ENCODE results near the gene ZBTB45. TPM values are rescaled to one million over a fixed set of nuclear protein-coding genes. Genes with fewer than 3 reads are reported as not detected.

Gene ZBTB45
- total RNA-seq, 1 donor from 2014 or later = 13.8 TPM

DNA sequence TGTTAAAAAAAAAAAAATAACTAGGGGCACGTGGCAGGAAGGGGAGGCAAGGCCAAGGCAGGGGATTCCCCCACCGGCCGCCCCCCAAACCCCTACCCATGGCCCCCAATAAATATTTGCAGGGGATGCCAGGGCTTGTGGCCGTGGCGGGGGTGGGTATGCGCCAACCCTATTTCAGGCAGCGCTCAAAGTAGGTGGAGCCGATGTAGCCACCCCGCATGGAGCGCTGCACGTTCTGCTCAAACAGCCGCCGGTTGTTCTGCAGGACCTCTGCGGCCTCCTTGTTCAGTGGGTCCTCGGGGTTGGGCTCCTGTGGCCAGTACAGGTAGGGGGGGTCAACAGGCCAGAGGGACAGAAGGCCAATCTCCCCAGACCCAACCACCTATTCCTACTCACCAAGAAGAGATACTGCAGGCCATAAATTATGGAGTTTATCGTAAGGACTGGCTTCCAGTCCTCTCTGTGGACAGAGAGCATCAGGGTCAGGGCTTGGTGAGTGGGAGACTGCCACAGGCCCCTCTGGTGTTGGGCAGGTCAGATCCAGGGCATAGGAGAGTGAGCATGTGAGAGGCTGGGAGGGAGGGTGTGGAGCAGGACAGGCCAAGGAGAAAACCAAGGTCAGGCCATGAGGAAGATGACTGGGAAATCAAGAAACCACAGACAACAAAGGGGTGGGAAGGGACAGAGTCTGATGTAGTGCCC lies 36.5 kb upstream of the ZBTB45 start:
- DNase-seq (ENCODE audit: low spot score) = no peak
- intact Hi-C loops (cut with DNase I) = loop anchor here (2.0 kb wide), 1 partner anchor 37 kb away; the partner anchor contains the start of gene ZBTB45

DNA sequence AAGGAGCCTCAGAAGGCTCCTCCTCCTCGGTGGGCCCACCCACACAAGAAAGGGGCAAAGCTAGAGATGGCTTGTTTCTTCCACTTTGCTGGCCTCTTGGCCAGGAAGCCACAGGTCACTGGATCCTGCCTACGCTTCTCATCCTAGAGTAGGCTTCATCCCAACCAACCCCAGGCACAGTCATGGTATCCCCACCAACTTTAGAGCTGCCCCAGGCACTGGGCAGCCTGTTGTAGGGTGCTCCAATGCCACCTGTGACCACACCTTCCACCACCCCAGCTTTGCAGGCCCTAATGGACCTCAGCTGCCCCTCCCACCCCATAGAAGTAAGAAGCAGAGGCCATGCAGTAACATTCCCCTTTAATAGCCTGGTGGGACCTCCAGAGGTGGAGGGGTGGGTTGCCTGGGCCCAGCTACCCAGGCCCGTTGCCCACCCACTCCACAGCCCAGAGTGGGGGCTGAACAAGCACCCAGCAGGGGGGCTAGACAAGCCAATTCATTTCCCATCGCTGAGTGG lies 35.8 kb upstream of the ZBTB45 start:
- intact Hi-C loops (cut with DNase I) = loop anchor here (2.0 kb wide), 1 partner anchor 37 kb away; the partner anchor contains the start of gene ZBTB45
- no peak for DNase-seq (ENCODE audit: low spot score)

DNA sequence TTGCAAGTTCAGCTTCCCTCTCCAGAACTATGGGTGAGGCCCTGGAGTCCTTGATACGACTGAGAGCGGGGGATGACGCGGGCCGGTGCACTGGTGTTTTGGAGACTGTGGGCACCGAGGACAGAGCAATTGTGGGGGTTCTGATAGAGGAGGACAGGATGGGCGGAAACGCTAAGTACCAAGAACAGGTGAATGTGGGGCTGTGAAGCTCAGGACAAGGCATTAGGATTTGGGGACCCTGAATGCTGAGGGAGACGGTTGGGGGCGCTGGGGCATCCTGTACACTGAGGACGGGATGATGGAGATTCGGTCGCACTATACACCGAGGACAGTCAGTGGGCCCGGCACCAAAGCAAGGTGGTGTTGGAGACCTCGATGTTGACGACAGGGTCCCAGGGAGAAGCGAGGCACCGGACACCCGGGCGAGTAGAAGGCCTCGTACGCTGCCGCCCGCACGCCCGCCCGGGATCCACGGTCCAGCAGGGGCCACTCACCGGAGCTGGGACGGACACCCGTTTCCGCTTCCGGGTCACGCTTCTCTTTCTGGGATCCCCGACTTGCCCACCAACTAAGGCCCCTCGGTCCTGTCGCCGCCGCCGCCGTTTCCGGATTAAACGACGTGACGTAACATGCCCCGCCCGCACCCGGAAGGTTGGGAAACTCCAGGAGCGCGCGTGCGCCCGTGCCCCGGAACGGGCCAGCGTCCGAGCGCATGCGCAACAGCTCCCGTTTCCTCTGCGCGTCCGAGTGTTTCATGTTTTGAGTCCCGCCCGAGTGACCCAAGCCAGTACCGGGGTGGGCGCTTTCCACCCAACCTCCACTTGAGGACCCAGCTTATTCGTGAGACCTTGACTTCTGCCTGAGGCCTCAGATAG lies 35.1 kb upstream of the ZBTB45 start, which contains the start of gene CHMP2A:
TSS of gene CHMP2A (minus strand) at position 612 of the 875 bp plus-strand sequence. CDS start 893 bp downstream, outside the sequence.
- intact Hi-C loops (cut with DNase I) = loop anchor here (2.0 kb wide), 1 partner anchor 36 kb away; the partner anchor contains the start of gene ZBTB45
- DNase-seq (ENCODE audit: low spot score) = peak; percentile 99

DNA sequence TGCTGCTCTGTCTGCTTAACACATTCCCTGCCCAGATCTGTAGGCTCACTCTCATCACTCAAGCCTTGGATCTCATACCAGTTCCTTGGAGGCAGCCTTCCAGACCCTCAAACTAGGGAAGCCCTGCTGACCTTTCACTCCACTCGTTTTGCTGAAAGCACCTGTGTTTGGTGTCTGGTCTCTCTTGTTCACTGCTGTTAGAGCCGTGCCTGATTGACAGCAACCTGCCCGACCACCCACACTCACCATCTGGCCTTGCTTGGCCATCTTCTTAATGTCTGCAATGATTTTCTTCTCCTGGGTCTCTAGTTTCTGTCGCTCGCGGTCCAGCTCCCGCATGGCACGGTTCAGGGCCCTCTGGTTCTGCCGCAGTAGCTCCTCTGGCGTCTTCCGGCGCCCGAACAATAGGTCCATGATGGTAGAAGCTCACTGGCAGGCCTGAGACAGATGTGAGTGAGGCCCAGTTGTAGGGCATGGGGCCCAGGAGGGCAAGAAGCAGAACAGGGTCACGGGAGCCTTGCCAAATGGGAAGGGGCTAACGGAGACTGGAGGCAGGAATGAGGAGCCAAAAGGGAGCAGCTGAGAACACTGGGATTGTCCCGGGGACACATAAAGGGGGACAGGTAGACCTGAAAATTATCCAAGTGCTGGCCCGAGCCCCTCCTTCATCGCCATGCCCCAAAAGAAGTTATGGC lies 34.3 kb upstream of the ZBTB45 start:
- intact Hi-C loops (cut with DNase I) = loop anchor here (2.0 kb wide), 1 partner anchor 35 kb away; the partner anchor contains the start of gene ZBTB45
- no peak for DNase-seq (ENCODE audit: low spot score)

DNA sequence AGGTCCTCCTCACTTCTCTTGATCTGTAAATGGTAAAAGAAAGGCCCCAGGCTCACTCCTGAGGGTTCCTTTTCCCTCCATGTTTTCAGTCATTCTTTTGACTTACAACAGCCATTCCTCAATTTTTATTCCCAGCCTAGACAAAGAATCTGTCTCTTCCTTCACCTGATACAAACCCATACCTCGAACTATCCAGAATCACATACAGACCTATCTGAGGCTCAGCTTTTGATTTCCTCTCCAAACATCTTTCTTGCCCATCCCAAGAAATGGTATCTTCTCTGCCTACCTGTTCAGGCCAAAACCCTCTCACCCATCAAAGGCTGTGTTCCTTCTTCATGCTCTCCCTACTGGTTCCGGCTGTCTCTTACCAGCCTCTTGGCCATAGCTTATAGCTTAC lies 33.0 kb upstream of the ZBTB45 start:
- no peak for DNase-seq (ENCODE audit: low spot score)
- intact Hi-C loops (cut with DNase I) = no loop called here

DNA sequence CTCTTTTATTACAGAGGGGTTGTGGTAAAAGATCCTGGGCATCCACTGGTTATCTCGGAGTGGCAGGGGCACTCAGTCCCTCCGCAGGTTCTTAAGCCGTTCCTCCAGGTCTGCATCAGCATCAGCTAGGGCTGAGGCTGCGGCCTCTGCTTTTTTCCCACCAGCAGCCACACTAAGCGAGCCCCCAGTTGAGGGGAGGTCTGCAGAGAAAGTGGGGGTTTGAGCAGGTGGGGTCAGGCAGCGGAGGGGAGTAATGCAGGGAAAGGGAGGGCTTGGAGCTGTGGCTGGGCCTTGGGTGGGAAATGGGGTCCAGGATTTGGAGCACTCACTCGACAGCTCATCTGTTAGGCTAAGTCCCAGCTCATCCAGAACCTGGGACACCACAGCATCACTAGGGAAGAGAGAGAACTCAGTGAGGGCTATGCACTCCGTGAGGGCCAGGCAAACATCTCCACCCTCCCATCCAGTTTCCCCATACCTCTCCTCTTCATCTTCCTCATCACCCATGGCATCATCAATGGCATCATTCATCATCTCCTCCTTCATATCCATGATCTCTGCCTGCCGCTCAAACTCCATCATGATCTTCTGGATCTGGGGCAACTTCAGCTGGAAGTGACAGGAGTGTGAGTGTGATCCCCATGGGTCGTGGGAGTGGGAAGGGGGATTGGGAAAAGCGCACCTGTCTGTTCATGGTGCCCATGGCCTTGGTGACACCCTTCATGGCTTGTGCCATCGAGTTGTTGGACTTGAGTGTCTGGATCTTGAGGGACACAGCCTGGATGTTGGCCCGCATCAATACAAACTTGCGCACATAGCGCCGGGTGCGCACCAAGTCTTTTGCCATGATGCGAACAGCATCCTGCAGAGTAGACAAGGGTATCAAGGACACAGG lies 32.2 kb upstream of the ZBTB45 start:
- no peak for DNase-seq (ENCODE audit: low spot score)
- intact Hi-C loops (cut with DNase I) = no loop called here

- intact Hi-C loops (cut with DNase I) = no loop called here
- no peak for DNase-seq (ENCODE audit: low spot score)
These were observed 31.5 kb upstream of the ZBTB45 start for GRCh38 chr19:58551123-58551497.

DNA sequence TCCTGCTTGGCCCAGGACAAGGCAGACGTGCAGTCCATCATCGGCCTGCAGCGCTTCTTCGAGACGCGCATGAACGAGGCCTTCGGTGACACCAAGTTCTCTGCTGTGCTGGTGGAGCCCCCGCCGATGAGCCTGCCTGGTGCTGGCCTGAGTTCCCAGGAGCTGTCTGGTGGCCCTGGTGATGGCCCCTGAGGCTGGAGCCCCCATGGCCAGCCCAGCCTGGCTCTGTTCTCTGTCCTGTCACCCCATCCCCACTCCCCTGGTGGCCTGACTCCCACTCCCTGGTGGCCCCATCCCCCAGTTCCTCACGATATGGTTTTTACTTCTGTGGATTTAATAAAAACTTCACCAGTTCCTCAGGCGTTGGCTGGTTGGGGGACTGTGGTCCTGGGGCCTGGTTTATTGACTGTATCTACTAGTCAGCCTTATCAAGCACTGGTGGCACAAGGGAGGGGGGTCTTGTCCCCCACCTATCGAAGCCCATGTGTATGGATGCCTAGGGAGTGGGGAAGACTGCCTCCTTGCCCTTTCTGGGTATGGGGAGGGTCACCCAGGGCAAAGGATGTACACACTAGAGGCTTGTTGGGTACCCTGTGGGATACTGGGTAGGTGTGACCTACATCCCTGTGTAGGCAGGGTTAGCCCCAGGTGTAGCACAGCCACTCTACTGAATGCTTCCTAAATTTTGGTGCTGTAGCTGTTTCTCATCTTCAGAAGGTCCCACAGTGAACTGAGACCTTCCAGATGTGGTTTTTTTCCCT lies 30.9 kb upstream of the ZBTB45 start:
- no peak for DNase-seq (ENCODE audit: low spot score)
- intact Hi-C loops (cut with DNase I) = no loop called here

DNA sequence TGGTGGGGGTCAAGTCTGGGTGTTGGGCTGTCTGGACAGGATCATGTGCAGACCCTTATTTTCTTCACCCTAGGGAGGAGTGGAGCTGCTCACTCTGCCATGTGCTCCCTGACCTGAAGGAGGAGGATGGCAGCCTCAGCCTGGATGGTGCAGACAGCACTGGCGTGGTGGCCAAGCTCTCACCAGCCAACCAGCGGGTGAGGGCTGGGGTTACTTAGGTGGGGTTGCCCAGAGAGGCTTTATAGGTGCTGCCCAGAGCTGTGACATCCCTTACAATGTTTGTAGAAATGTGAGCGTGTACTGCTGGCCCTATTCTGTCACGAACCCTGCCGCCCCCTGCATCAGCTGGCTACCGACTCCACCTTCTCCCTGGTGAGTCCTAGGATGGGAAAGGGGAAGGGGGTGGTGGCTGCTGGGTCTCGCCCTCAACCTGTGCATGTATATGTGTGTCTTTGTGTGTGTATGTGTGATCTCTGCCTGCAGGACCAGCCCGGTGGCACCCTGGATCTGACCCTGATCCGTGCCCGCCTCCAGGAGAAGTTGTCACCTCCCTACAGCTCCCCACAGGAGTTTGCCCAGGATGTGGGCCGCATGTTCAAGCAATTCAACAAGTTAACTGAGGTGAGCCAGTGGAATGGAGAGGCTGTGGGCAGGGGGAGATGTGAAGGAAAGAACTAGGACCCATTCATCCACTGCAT lies 30.2 kb upstream of the ZBTB45 start:
- no peak for DNase-seq (ENCODE audit: low spot score)
- intact Hi-C loops (cut with DNase I) = no loop called here

DNA sequence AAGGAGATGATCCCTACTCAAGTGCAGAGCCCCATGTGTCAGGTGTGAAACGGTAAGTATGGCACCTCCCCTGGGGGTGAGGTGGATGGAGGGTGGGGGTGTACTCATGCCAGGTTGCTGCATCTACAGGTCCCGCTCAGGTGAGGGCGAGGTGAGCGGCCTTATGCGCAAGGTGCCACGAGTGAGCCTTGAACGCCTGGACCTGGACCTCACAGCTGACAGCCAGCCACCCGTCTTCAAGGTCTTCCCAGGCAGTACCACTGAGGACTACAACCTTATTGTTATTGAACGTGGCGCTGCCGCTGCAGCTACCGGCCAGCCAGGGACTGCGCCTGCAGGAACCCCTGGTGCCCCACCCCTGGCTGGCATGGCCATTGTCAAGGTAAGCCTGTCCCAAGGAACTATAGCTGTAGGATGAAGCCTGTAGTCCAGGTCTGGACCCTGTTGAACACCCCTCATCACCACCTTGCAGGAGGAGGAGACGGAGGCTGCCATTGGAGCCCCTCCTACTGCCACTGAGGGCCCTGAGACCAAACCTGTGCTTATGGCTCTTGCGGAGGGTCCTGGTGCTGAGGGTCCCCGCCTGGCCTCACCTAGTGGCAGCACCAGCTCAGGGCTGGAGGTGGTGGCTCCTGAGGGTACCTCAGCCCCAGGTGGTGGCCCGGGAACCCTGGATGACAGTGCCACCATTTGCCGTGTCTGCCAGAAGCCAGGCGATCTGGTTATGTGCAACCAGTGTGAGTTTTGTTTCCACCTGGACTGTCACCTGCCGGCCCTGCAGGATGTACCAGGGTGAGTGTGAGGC lies 29.5 kb upstream of the ZBTB45 start:
- intact Hi-C loops (cut with DNase I) = no loop called here
- DNase-seq (ENCODE audit: low spot score) = no peak

DNA sequence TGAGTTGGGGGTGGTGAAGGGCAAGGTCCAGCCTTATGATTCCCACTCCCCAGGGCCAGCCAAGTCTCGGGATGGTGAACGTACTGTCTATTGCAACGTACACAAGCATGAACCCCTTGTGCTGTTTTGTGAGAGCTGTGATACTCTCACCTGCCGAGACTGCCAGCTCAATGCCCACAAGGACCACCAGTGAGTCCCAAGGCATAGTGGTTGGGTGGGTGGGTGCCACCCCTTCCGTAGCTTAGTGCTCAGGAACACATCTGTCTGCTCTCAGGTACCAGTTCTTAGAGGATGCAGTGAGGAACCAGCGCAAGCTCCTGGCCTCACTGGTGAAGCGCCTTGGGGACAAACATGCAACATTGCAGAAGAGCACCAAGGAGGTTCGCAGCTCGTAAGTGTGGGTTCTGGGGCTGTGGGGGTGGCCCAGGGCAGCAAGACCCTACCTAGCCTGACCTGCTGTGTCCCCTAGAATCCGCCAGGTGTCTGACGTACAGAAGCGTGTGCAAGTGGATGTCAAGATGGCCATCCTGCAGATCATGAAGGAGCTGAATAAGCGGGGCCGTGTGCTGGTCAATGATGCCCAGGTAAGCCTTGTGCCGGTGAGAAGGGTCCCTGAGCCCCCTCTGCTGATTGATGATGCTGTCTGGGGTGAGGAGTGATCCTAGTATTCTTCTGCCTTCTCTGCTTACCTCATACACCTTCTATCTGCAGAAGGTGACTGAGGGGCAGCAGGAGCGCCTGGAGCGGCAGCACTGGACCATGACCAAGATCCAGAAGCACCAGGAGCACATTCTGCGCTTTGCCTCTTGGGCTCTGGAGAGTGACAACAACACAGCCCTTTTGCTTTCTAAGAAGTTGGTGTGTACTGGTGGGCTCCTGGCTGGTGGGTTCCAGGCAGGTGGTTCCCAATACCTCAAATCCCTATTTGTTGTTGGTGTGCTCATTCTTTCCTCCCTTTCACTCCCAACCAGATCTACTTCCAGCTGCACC lies 28.0 kb upstream of the ZBTB45 start:
- intact Hi-C loops (cut with DNase I) = no loop called here

DNA sequence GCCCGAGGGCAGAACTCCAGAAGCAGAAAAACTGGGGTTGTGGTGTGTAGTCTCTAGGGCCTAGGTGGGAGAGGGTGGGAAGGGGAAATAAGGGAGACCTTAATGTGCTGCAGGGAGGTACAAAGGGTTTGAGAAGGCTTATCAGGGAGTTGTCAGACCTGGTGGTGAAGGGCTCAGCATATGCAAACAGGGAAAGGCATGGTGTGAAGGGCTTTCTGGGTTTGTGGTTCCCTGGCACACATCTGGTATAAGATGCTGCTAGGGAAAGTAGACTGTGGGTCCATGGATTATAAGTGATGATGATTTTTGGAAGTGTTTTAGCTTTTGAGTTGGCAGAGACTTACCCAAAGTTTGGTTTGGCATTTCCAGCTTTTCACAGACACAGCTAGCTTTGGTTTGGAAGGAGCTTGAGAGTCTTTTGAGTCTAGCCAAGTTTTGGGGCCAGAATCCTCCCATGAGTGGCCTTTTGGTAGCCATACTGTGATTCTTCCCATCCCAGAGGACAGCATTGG lies 26.5 kb upstream of the ZBTB45 start:
- DNase-seq (ENCODE audit: low spot score) = no peak
- intact Hi-C loops (cut with DNase I) = no loop called here

More for the DNA sequence above, 28.0 kb upstream of the ZBTB45 start:
- no peak for DNase-seq (ENCODE audit: low spot score)

DNA sequence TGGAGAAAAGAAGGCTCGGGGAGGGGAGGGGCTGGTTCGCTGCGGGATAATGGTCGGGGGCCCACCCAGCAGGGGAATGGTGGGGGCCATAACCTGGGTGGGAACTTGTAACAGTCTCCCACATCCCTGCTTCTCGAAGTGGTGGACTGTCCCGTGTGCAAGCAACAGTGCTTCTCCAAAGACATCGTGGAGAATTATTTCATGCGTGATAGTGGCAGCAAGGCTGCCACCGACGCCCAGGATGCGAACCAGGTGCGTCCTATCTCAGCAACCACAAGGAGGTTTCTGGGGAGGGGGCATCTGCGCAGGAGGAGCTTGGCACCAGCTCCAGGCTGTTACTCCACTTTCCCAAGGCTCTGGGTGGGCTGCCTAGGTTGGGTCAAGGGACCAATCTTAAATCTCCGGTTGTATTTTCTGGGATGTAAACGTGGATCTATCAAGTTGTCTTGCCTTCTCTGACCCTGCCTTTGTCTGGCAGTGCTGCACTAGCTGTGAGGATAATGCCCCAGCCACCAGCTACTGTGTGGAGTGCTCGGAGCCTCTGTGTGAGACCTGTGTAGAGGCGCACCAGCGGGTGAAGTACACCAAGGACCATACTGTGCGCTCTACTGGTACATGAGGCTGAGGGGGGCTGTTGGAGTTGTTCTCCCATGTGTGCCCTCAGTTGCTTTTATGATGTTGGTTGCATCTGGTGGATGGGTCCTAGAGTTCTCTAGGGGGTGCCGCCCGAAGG lies 25.8 kb upstream of the ZBTB45 start:
- DNase-seq (ENCODE audit: low spot score) = no peak
- intact Hi-C loops (cut with DNase I) = no loop called here

DNA sequence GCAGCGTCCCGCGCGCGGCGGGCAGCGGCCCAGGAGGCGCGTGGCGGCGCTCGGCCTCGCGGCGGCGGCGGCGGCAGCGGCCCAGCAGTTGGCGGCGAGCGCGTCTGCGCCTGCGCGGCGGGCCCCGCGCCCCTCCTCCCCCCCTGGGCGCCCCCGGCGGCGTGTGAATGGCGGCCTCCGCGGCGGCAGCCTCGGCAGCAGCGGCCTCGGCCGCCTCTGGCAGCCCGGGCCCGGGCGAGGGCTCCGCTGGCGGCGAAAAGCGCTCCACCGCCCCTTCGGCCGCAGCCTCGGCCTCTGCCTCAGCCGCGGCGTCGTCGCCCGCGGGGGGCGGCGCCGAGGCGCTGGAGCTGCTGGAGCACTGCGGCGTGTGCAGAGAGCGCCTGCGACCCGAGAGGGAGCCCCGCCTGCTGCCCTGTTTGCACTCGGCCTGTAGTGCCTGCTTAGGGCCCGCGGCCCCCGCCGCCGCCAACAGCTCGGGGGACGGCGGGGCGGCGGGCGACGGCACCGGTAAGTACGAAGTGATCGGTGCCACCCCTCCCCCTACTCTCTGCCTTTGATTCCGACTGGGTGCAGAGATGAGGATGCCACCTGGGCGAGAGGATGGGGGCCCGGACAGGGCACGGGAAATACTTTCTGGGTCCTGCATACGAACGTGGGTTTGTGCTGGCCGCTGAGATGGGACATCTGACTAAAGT lies 25.1 kb upstream of the ZBTB45 start:
- DNase-seq (ENCODE audit: low spot score) = no peak
- intact Hi-C loops (cut with DNase I) = loop anchor here (1.0 kb wide), 1 partner anchor 45 kb away; no protein-coding TSS in a partner anchor
